B cell (primary cell): ENCODE measurements around the gene NFKBIA. TPM values are rescaled to one million over a fixed set of nuclear protein-coding genes. Genes with fewer than 3 reads are reported as not detected.

Source experiments
- ATAC-seq: fragments of 200-7000 bp; cut with Tn5 transposase; one replicate; pipeline ENCODE4 v1.10.0; 2021; ENCODE audit warnings: low read depth, mild to moderate bottlenecking, moderate number of reproducible peaks, moderate library complexity
- CTCF ChIA-PET: fragments of 350-600 bp; sonication (Branson Sonifier 250); formaldehyde crosslinking; loops from one replicate; lab custom pipeline; 2021; ENCODE audit warnings: antibody characterized with exemption, inconsistent platforms; lab: Charles Lee
- POLR2A ChIA-PET: fragments of 350-600 bp; sonication (Branson Sonifier 250); formaldehyde crosslinking; loops from one replicate; lab custom pipeline; 2021; ENCODE audit warnings: antibody characterized with exemption; lab: Charles Lee
- DNase-seq: peaks from one replicate; pipeline ENCODE4 v3.0.0; 2013
- H2AFZ ChIP-seq: 2 replicates; pipeline ENCODE4 v1.6.1; 2012; ENCODE audit warnings: mild to moderate bottlenecking, low read depth, low read length; ENCODE audit not compliant: insufficient read depth, poor library complexity, severe bottlenecking
- H3K27ac ChIP-seq, 2 donors: 1 replicate in 1 of 2; 2 replicates in 1 of 2; pipeline ENCODE4 v1.5.1; 2012 to 2013; ENCODE audit warnings: low read length in 2 of 2, mild to moderate bottlenecking in 2 of 2, moderate library complexity in 1 of 2
- H3K27me3 ChIP-seq, 4 experiments: fragments of 200-600 bp in 1 of 4; sonication (generic) in 1 of 4; replicated peaks in 1 of 4; 1 replicate in 2 of 4; 2 replicates in 2 of 4; pipeline versions ENCODE4 v1.6.1 to v1.7.0; 2013 to 2016; ENCODE audit warnings: low read length in 3 of 4, mild to moderate bottlenecking in 2 of 4, mixed read lengths in 1 of 4, moderate library complexity in 1 of 4; ENCODE audit not compliant: insufficient read depth in 4 of 4, control insufficient read depth in 3 of 4; ENCODE audit errors: control extremely low read depth in 1 of 4
- H3K36me3 ChIP-seq, 2 experiments: replicated peaks in 1 of 2; 1 replicate in 1 of 2; 2 replicates in 1 of 2; pipeline versions ENCODE4 v1.6.1 to v1.7.1; 2013; ENCODE audit warnings: low read length in 1 of 2; ENCODE audit not compliant: insufficient read depth in 2 of 2, control insufficient read depth in 1 of 2; ENCODE audit errors: control extremely low read depth in 1 of 2, extremely low read depth in 1 of 2
- H3K4me1 ChIP-seq, 2 donors: fragments of 200-600 bp in 1 of 2; sonication (generic) in 1 of 2; 1 replicate in 1 of 2; 2 replicates in 1 of 2; pipeline versions ENCODE4 v1.5.1 to v1.6.1; 2013 to 2017; ENCODE audit warnings: low read length in 2 of 2; ENCODE audit not compliant: control insufficient read depth in 2 of 2, insufficient read depth in 2 of 2
- H3K4me2 ChIP-seq: replicated peaks from 2 replicates; pipeline ENCODE3; 2012; ENCODE audit warnings: mild to moderate bottlenecking, low read depth, low read length; ENCODE audit not compliant: poor library complexity, severe bottlenecking
- H3K4me3 ChIP-seq, 5 experiments: fragments of 200-600 bp in 1 of 5; sonication (generic) in 1 of 5; 1 replicate in 3 of 5; 2 replicates in 2 of 5; pipeline versions ENCODE4 v1.5.1 to v1.7.0; 2011 to 2016; ENCODE audit warnings: low read length in 4 of 5, mild to moderate bottlenecking in 4 of 5, low read depth in 2 of 5, control low read depth in 1 of 5, moderate library complexity in 1 of 5; ENCODE audit not compliant: insufficient read depth in 1 of 5; ENCODE audit errors: control extremely low read depth in 1 of 5, extremely low read depth in 1 of 5
- H3K79me2 ChIP-seq: fragments of 200-600 bp; sonication (generic); one replicate; pipeline ENCODE4 v1.6.0; 2016; ENCODE audit warnings: low read length; ENCODE audit not compliant: control insufficient read depth, insufficient read depth
- H3K9ac ChIP-seq: fragments of 200-600 bp; sonication (generic); 2 replicates; pipeline ENCODE4 v1.6.1; 2017; ENCODE audit warnings: mild to moderate bottlenecking, low read length, moderate library complexity
- H3K9me3 ChIP-seq, 3 donors: one replicate each; pipeline versions ENCODE4 v1.6.1 to v1.7.1; 2013; ENCODE audit warnings: low read length in 2 of 3; ENCODE audit not compliant: control insufficient read depth in 2 of 3, insufficient read depth in 1 of 3; ENCODE audit errors: control extremely low read depth in 1 of 3
- H4K20me1 ChIP-seq: 2 replicates; pipeline ENCODE4 v1.6.0; 2012; ENCODE audit warnings: mild to moderate bottlenecking, low read length; ENCODE audit not compliant: insufficient read depth, control insufficient read depth, poor library complexity, severe bottlenecking
- H3K27ac Mint-ChIP-seq: one replicate; pipeline ENCODE4 v1.8.0; 2021; ENCODE audit warnings: mixed read lengths
- H3K27me3 Mint-ChIP-seq: one replicate; pipeline ENCODE4 v1.8.0; 2021; ENCODE audit warnings: mixed read lengths
- H3K4me1 Mint-ChIP-seq: one replicate; pipeline ENCODE4 v1.8.0; 2021; ENCODE audit warnings: mixed read lengths
- H3K4me3 Mint-ChIP-seq: one replicate; pipeline ENCODE4 v1.8.0; 2021; ENCODE audit warnings: mixed read lengths
- H3K9me3 Mint-ChIP-seq: one replicate; pipeline ENCODE4 v1.8.0; 2022; ENCODE audit warnings: mixed read lengths; ENCODE audit not compliant: insufficient read depth
- EZH2 ChIP-seq: IDR thresholded peaks from 2 replicates; pipeline ENCODE4 v1.6.1; 2012; ENCODE audit warnings: borderline replicate concordance, low read depth, mild to moderate bottlenecking, moderate library complexity, low read length; ENCODE audit not compliant: insufficient read depth, poor library complexity, severe bottlenecking
- WGBS: methylation state at CpG from one replicate; pipeline ENCODE4 v1.1.5; 2013; ENCODE audit warnings: missing lambda C conversion rate; ENCODE audit not compliant: insufficient coverage; 5-methylcytosine and 5-hydroxymethylcytosine counted together
- intact Hi-C: fragments of 100-400 bp; cut with micrococcal nuclease; formaldehyde crosslinking; loops from one replicate; pipeline ENCODE4 v1.10.0; 2022
- polyA plus RNA-seq: library from polyadenylated mRNA; depleted of rRNA; stranded (reverse); fragments of >200 nt; gene quantifications from 2 replicates; pipeline ENCODE4 v1.2.3, GENCODE V29; 2012
- total RNA-seq, 2 donors: library from RNA; stranded (reverse); fragments of 120-200 nt in 1 of 2; gene quantifications; 1 replicate in 1 of 2; 2 replicates in 1 of 2; pipeline versions ENCODE4 v1.2.3 to v1.2.4, GENCODE V29; 2013 to 2022
- TF ChIP-seq, protein P1 (sequence below): fragments of 200-600 bp; IDR thresholded peaks from one replicate; pipeline ENCODE4 v1.8.0; 2022; ENCODE audit warnings: antibody characterized with exemption, mild to moderate bottlenecking

NFKBIA gene
- total and polyA plus RNA-seq, 2 donors (not counting 1 experiment from before 2014, with no cell fraction given): 308 to 3,195 TPM

DNA sequence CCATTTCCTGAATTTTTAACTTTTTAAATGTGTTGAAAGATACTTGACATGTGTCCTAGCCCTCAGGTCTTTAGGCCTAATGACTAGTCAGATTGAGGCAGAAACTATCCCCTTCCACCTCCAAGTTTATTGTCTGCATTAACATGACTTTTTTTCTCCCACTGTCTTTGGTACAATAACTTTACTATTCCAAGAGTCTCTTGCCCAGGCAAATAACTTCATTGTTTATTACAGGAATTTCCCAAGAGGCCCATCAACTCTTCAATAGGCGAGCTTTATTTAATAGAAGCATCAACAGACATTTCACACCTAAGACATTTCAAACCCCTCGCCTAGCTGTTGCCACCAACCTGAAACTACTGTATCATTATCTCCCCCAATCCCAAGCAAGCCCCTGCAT lies 10.7 kb downstream of the NFKBIA start:
- Mint-ChIP-seq H3K4me1 (peaks cover 15% of the 10 kb centered on the region), H3K9me3 (no peaks in the 10 kb centered on the region), H3K27ac (no peak overlapping the region), H3K27me3 (no peaks in the 10 kb centered on the region), H3K4me3 (no peak overlapping the region)
- no peak for TF ChIP-seq EZH2
- TF ChIP-seq, protein P1, sequence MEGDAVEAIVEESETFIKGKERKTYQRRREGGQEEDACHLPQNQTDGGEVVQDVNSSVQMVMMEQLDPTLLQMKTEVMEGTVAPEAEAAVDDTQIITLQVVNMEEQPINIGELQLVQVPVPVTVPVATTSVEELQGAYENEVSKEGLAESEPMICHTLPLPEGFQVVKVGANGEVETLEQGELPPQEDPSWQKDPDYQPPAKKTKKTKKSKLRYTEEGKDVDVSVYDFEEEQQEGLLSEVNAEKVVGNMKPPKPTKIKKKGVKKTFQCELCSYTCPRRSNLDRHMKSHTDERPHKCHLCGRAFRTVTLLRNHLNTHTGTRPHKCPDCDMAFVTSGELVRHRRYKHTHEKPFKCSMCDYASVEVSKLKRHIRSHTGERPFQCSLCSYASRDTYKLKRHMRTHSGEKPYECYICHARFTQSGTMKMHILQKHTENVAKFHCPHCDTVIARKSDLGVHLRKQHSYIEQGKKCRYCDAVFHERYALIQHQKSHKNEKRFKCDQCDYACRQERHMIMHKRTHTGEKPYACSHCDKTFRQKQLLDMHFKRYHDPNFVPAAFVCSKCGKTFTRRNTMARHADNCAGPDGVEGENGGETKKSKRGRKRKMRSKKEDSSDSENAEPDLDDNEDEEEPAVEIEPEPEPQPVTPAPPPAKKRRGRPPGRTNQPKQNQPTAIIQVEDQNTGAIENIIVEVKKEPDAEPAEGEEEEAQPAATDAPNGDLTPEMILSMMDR: no peak
- H3K27me3 ChIP-seq: no peaks in the 10 kb centered on the region
- 97% methylated on average over 2 of the region's 2 CpGs for WGBS
- POLR2A ChIA-PET: interaction anchor here (0.6 kb wide), 1 partner anchor 8 kb away, joined by 4 read pairs; no protein-coding TSS in a partner anchor
- H3K9ac ChIP-seq: no peak overlapping the region
- no peak overlapping the region for H3K27ac ChIP-seq
- no peaks in the 10 kb centered on the region for H4K20me1 ChIP-seq
- no peak overlapping the region for H3K4me3 ChIP-seq
- peaks cover 15 to 17% of the 10 kb centered on the region in 2 donors for H3K4me1 ChIP-seq
- ATAC-seq (no peak), DNase-seq (no peak)
- H3K4me2 ChIP-seq: no peak overlapping the region
- intact Hi-C loops: no loop called here
- H3K36me3 ChIP-seq: no peaks in the 10 kb centered on the region
- CTCF ChIA-PET: interaction anchor here (0.6 kb wide), 2 partner anchors 29 to 62 kb away, joined by 3 to 4 read pairs; no protein-coding TSS in a partner anchor
- no peak overlapping the region for H2AFZ ChIP-seq
- H3K9me3 ChIP-seq: no peaks in the 10 kb centered on the region
- no peaks in the 10 kb centered on the region for H3K79me2 ChIP-seq

DNA sequence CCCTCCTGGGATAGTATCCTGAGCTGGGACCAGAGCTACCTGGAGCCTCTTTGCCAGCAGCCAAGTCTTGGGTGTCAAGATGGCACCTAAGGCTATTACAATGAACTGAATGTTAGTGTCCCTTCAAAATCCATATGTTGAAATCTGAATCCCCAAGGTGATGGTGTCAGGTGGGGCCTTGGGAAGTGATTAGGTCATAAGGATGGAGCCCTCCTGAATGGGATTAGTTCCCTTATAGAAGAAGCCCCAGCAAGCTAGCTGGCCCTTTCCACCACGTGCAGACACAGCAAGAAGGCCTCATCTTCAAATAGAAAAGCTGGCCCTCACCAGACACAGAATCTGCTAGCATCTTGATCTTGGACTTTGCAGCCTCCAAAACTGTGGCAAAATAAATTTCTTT lies 12.4 kb downstream of the NFKBIA start:
- Histone ChIP-seq H2AFZ (no peak overlapping the region), H3K9me3 (no peaks in the 10 kb centered on the region), H3K36me3 (no peaks in the 10 kb centered on the region), H3K27ac (no peak overlapping the region), H3K79me2 (no peaks in the 10 kb centered on the region), H4K20me1 (no peaks in the 10 kb centered on the region), H3K4me3 (no peak overlapping the region), H3K4me1 (peaks cover 0 to under 1% of the 10 kb centered on the region in 2 donors), H3K4me2 (no peak overlapping the region), H3K9ac (no peak overlapping the region), H3K27me3 (no peaks in the 10 kb centered on the region)
- TF ChIP-seq, protein P1: no peak
- no peak for TF ChIP-seq EZH2
- ChIA-PET CTCF (no interaction called here), POLR2A (no interaction called here)
- no peaks in the 10 kb centered on the region for H3K27me3 Mint-ChIP-seq
- DNase-seq: no peak
- no peak for ATAC-seq
- H3K4me3 Mint-ChIP-seq: no peak overlapping the region
- no peaks in the 10 kb centered on the region for H3K9me3 Mint-ChIP-seq
- intact Hi-C loops: no loop called here
- WGBS: 100% methylated on average over 1 of the region's 1 CpG
- no peaks in the 10 kb centered on the region for H3K4me1 Mint-ChIP-seq
- no peak overlapping the region for H3K27ac Mint-ChIP-seq
